HG03342 (cell line): ENCODE measurements around the gene GFY.
A peak's percentile ranks its signal among the peaks of the same experiment; 100 is the strongest.
"Not testable (repeated sequence)": the region's sequence is repeated elsewhere in the genome, so short reads cannot be mapped to it uniquely, and the experiment has no call there.

Source experiments
- ATAC-seq: cut with Tn5 transposase; IDR thresholded peaks from one replicate; pipeline ENCODE4 v1.9.1; 2021; ENCODE audit warnings: mild to moderate bottlenecking, moderate library complexity; ENCODE audit not compliant: unreplicated experiment

Gene GFY

GRCh38 chr19:49443366-49444099 is 18.3 kb downstream of the GFY start:
- peak; percentile 74 for ATAC-seq

DNA sequence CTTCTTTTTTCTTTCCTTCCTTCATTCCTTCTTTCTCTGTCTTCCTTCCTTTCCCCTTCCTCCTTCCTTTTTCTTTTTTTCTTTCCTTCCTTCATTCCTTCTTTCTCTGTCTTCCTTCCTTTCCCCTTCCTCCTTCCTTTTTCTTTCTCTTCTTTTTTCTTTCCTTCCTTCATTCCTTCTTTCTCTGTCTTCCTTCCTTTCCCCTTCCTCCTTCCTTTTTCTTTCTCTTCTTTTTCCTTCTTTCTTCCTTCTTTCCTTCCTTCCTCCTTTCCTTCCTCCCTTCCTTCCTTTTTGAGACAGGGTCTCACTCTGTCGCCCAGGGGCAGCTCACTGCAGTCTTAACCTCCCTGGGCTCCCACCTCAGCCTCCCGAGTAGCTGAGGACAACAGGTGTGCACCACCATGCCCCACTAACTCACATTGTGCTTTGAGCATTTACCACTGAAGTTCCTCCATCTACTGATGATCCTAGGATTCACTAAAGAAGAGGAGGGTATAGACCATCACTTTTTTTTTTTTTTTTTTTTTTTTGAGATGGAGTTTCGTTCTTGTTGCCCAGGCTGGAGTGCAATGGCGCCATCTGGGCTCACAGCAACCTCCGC is 19.0 kb downstream of the GFY start:
- ATAC-seq: not testable (repeated sequence)

- ATAC-seq: no peak
Measured at GRCh38 chr19:49445997-49446396, 20.8 kb downstream of the GFY start.

- ATAC-seq: no peak
Measured at GRCh38 chr19:49447485-49448431, 22.6 kb downstream of the GFY start.

DNA sequence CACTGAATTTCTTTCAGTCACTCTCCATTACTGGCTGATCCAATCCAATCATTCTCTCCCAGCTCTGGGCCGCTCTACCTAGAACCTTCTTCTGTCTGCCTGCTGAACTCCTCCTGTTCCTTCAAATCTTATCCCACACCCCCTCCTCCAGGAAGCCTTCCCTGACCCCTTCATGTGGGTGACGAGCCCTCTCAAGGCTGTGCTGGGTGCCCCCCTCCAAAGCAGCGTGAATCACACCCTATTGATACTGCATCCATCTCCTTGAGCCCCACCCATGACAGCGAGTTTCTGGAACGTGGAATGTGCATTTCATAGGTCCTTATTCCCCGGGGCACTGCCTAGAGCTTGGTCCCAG is 23.2 kb downstream of the GFY start:
- ATAC-seq: no peak

GRCh38 chr19:49450405-49450804 is 25.2 kb downstream of the GFY start:
- no peak for ATAC-seq

GRCh38 chr19:49451430-49452181 is 26.4 kb downstream of the GFY start, which contains the start of gene PIH1D1:
TSS of gene PIH1D1 (minus strand) at chr19:49451814. CDS start at chr19:49451574, 240 bp downstream.
- peak; percentile 59 for ATAC-seq

DNA sequence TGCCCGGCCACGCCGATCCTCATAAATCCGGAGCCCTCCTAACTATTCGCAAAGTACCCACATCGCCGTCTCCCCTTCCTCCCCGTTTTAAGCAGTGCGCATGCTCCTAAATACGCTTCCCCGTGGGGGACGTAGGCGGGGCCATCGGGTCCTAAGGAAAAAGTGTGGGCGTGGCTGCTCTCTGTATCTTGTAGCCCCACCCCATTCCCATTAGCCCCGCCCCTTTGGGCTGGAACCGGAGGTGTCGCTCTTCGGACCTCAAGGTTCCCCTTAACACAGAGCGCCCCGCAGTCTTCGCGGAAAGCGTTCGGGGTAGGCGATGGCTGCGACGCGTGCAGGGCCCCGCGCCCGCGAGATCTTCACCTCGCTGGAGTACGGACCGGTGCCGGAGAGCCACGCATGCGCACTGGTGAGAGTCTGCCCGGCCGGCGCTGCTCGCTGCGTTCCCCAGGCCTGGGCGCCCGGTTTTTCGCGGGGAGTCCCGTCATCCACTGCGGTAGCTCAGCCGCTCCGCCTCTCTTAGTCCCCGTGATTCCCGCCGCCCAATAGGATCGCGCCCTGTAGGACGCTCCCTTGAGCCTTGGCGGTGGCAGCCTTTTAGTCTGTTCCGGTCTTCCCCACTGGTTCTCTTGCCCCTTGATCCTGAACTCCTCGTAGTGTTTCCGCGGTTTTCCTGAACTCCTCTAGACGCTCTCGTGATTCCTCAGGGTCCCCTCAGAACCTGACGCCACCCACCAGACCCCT is 28.0 kb downstream of the GFY start, which contains the start of gene ALDH16A1:
TSS of gene ALDH16A1 (plus strand) at position 213 of the 744 bp plus-strand sequence. CDS start at position 320, 107 bp downstream.
- peak; percentile 77 for ATAC-seq

- ATAC-seq: no peak
Measured at GRCh38 chr19:49453757-49454240, 28.6 kb downstream of the GFY start.

DNA sequence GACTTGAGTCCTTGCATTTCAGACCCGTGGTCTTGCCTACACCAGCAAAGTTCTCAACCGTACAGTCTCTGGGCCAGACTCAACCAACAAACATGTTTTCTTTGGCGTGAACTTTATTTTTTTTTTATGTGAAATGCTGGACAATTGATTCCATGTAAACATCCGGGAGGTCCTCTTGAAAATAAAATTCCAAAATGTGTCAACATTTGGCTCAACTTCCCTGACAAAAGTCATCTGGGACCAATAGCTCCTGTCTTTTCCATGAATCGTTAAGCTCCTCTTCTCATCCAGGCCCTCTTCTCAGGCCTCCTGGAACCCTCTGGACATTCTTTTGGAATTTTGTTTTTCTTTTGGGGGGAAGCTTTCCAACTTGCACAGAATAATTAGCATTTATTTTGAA is 30.6 kb downstream of the GFY start:
- no peak for ATAC-seq

DNA sequence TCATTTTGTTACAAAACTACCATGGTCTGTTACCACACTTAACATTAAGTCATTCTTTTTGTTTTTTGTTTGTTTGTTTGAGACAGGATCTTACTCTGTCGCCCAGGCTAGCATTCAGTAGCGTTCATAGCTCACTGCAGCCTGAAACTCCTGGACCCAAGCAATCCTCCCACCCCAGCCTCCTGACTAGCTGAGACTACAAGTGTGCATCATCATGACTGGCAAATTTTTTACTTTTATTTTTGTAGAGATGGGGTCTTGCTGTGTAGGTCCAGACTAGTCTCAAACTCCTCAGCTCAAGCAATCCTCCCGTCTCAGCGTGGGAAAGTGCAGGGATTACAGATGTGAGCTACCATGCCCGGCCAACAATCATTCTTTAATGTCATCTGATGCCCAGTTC is 31.1 kb downstream of the GFY start:
- no peak for ATAC-seq

- no peak for ATAC-seq
Measured at GRCh38 chr19:49458567-49458903, 33.3 kb downstream of the GFY start.

DNA sequence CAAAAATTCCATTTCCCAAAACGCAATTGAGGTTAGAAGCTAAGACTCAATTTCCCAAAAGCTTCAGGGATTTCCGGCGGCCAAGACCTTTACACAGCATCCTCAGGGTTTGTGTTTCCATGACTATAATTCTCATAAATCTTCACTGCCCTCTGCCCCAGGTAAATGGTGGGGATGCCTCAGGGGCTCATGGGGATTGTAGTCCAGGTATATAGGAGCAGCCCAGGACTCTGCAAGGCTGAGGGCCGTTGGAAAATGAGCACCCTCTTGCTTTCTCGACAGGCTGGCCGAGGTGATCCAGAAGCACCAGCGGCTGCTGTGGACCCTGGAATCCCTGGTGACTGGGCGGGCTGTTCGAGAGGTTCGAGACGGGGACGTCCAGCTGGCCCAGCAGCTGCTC is 34.2 kb downstream of the GFY start:
- ATAC-seq: no peak

GRCh38 chr19:49461130-49461529 is 35.9 kb downstream of the GFY start:
- ATAC-seq: not testable (repeated sequence)

DNA sequence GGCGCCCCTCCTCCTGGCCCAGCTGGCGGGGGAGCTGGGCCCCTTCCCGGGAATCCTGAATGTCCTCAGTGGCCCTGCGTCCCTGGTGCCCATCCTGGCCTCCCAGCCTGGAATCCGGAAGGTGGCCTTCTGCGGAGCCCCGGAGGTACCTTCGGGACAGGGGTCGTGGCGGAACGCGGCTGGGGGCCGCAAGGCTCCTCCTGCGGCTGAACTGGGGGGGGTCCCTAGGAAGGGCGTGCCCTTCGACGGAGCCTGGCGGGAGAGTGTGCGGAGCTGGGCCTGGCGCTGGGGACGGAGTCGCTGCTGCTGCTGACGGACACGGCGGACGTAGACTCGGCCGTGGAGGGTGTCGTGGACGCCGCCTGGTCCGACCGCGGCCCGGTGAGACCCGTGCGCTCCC is 36.5 kb downstream of the GFY start:
- ATAC-seq: no peak

DNA sequence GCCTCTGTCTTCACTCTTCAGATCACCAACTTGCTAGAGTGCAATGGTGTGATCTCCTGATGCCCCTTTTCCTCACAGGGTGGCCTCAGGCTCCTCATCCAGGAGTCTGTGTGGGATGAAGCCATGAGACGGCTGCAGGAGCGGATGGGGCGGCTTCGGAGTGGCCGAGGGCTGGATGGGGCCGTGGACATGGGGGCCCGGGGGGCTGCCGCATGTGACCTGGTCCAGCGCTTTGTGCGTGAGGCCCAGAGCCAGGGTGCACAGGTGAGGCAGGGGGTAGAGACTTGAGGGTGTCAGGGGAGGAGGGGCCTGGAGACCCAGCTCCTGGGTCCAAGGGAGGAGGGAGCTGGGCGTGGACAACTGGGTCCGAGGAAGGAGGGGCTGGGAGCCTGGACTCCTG is 37.3 kb downstream of the GFY start:
- no peak for ATAC-seq

DNA sequence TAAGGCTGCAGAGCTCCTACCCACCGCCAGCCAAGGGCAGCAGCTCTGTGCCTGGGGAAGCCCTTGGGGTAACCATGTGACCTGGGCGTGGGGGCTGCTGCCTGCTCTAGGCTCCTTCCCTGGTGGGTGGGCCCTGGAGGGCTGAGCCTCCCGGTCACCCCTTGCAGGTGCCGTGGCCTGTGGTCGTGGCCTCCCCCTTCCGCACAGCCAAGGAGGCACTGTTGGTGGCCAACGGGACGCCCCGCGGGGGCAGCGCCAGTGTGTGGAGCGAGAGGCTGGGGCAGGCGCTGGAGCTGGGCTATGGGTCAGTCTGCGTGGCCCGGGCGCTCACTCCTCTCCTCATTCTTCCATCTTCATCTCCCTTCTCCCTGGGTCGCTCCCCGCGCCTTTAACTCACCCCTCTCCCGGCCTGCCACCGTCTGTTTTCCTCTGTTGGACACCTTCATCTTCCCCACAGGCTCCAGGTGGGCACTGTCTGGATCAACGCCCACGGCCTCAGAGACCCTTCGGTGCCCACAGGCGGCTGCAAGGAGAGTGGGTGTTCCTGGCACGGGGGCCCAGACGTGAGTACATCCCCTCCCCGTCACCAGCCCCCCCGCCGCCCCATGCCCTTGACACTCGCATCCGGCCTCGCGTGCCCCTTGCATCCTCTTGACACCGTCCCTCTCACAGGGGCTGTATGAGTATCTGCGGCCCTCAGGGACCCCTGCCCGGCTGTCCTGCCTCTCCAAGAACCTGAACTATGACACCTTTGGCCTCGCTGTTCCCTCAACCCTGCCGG is 39.0 kb downstream of the GFY start:
- no peak for ATAC-seq

DNA sequence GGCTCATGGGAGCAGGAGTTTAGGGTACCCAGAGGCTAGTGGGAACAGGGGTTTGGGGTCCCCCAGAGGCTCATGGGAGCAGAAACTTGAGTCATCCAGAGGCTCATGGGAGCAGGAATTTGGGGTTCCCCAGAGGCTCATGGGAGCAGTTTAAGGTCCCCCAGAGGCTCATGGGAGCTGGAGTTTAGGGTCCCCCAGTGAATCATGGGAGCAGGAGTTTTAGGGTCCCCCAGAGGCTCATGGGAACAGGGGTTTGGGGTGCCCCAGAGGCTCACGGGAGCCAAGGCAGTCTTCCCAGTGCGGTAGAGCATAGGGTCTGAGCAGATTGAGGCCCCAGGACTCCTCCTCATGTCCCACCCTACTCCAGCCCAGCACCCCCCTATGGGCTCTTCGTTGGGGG is 40.2 kb downstream of the GFY start:
- no peak for ATAC-seq

GRCh38 chr19:49468199-49468598 is 43.0 kb downstream of the GFY start:
- ATAC-seq: no peak
